ENCODE data around the gene C19orf73.
"Not testable (repeated sequence)": the region's sequence is repeated elsewhere in the genome, so short reads cannot be mapped to it uniquely, and the experiment has no call there.

Gene C19orf73

GRCh38 chr19:49148784-49149651, 30.1 kb upstream of the C19orf73 start:
- peak; percentile 94 for DNase-seq

- DNase-seq, result no peak
Measured at GRCh38 chr19:49148044-49148682, 29.2 kb upstream of the C19orf73 start.

- DNase-seq, result not testable (repeated sequence)
Measured at GRCh38 chr19:49146408-49146770, 27.4 kb upstream of the C19orf73 start.

GRCh38 chr19:49145573-49146407, 26.8 kb upstream of the C19orf73 start:
- DNase-seq, result peak; percentile 92

GRCh38 chr19:49142866-49143335, 24.0 kb upstream of the C19orf73 start:
- peak; percentile 92 for DNase-seq

GRCh38 chr19:49141352-49141751, 22.4 kb upstream of the C19orf73 start:
- DNase-seq, result no peak

- DNase-seq, result no peak
Measured at GRCh38 chr19:49140951-49141350, 22.0 kb upstream of the C19orf73 start.

- DNase-seq, result no peak
Measured at GRCh38 chr19:49136771-49137171, 17.8 kb upstream of the C19orf73 start.

- no peak for DNase-seq
Measured at GRCh38 chr19:49135686-49136085, 16.7 kb upstream of the C19orf73 start.

- peak; percentile 79 for DNase-seq
Measured at GRCh38 chr19:49133621-49134454, 14.9 kb upstream of the C19orf73 start.

- DNase-seq, result no peak
Measured at GRCh38 chr19:49132974-49133609, 14.1 kb upstream of the C19orf73 start.

GRCh38 chr19:49130325-49130724, 11.4 kb upstream of the C19orf73 start:
- DNase-seq, result no peak

GRCh38 chr19:49129238-49129583, 10.3 kb upstream of the C19orf73 start:
- no peak for DNase-seq

- no peak for DNase-seq
Measured at GRCh38 chr19:49128545-49129237, 9.7 kb upstream of the C19orf73 start.

GRCh38 chr19:49127674-49128544, 9.0 kb upstream of the C19orf73 start:
- peak; percentile 92 for DNase-seq

GRCh38 chr19:49127225-49127624, 8.3 kb upstream of the C19orf73 start:
- not testable (repeated sequence) for DNase-seq

- DNase-seq, result no peak
Measured at GRCh38 chr19:49126575-49126974, 7.6 kb upstream of the C19orf73 start.

- peak; percentile 30 for DNase-seq
Measured at GRCh38 chr19:49125025-49125731, 6.2 kb upstream of the C19orf73 start.

GRCh38 chr19:49123285-49123684, 4.3 kb upstream of the C19orf73 start:
- not testable (repeated sequence) for DNase-seq
